ENCODE data around the gene GATAD1. TPM values are rescaled to one million over a fixed set of nuclear protein-coding genes. Genes with fewer than 3 reads are reported as not detected.
A peak's percentile ranks its signal among the peaks of the same experiment; 100 is the strongest.
"Not testable (repeated sequence)": the region's sequence is repeated elsewhere in the genome, so short reads cannot be mapped to it uniquely, and the experiment has no call there.

Gene GATAD1
- total and polyA plus RNA-seq, 5 donors from 2014 or later: 5.9 to 17.8 (median 7.2) TPM

DNA sequence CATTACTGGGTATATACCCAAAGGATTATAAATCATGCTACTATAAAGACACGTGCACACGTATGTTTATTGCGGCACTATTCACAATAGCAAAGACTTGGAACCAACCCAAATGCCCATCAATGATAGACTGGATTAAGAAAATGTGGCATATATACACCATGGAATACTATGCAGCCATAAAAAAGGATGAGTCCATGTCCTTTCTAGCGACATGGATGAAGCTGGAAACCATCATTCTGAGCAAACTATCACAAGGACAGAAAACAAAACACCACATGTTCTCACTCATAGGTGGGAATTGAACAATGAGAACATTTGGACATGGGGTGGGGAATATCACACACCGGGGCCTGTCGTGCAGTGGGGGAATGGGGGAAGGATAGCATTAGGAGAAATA, 37.1 kb upstream of the GATAD1 start:
- H3K36me3 Mint-ChIP-seq; DNase-seq; ATAC-seq (ENCODE audit: low read depth in 2 of 2); H3K36me3 ChIP-seq (ENCODE audit: control insufficient read depth, insufficient read depth, low read length); H3K27ac ChIP-seq (ENCODE audit: insufficient read depth, low read length, poor library complexity, severe bottlenecking); H3K4me3 ChIP-seq (ENCODE audit: low read depth, low read length); H3K9me3 Mint-ChIP-seq; H3K4me1 Mint-ChIP-seq; H3K27ac Mint-ChIP-seq; H3K4me1 ChIP-seq (ENCODE audit: control insufficient read depth, insufficient read depth, low read length, poor library complexity, severe bottlenecking); H3K4me3 Mint-ChIP-seq; H3K27me3 ChIP-seq (ENCODE audit: control insufficient read depth, insufficient read depth, low read length); H3K9me3 ChIP-seq (ENCODE audit: control insufficient read depth in 2 of 2, low read length in 2 of 2): not testable (repeated sequence)
- peaks cover 22% of the 10 kb centered on the region for H3K27me3 Mint-ChIP-seq

GRCh38 chr7:92412745-92413144, 34.5 kb upstream of the GATAD1 start:
- DNase-seq (no peak), ATAC-seq (ENCODE audit: low read depth in 2 of 2) (no peak)
- Histone ChIP-seq H3K9me3 (ENCODE audit: control insufficient read depth in 2 of 2, low read length in 2 of 2) (peaks cover 0 to 2% of the 10 kb centered on the region in 2 experiments), H3K4me1 (ENCODE audit: control insufficient read depth, insufficient read depth, low read length, poor library complexity, severe bottlenecking) (no peaks in the 10 kb centered on the region), H3K36me3 (ENCODE audit: control insufficient read depth, insufficient read depth, low read length) (no peaks in the 10 kb centered on the region), H3K4me3 (ENCODE audit: low read depth, low read length) (no peak overlapping the region), H3K27me3 (ENCODE audit: control insufficient read depth, insufficient read depth, low read length) (peaks cover 2% of the 10 kb centered on the region), H3K27ac (ENCODE audit: insufficient read depth, low read length, poor library complexity, severe bottlenecking) (no peak overlapping the region)
- Mint-ChIP-seq H3K4me3 (no peak overlapping the region), H3K27ac (peak overlapping the region in 1 of 3 donors; percentile 22), H3K9me3 (peaks cover 0 to 4% (median 0%) of the 10 kb centered on the region in 7 donors), H3K27me3 (peaks cover 24% of the 10 kb centered on the region), H3K4me1 (no peaks in the 10 kb centered on the region), H3K36me3 (no peaks in the 10 kb centered on the region)

DNA sequence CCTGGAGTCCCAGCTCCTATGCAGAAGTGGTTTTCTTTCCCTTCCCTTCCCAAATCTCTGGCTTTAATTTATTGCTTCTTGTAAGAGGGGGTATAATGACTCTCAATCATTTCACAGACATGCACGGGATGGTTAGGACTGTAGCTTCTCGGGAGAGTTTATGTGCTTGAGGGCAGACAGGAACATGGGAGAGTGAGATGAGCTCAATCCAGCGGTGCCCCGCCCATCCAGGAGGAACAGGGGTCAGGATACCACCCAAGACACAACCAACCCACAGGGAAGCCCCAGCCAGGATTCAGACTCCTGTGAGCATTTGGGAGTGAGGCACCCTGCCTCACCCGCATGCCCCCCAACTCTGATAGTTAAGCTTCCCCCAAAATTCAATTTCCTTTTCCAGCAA, 33.7 kb upstream of the GATAD1 start:
- DNase-seq (no peak), ATAC-seq (ENCODE audit: low read depth in 2 of 2) (no peak)
- Histone ChIP-seq H3K4me1 (ENCODE audit: control insufficient read depth, insufficient read depth, low read length, poor library complexity, severe bottlenecking) (no peaks in the 10 kb centered on the region), H3K36me3 (ENCODE audit: control insufficient read depth, insufficient read depth, low read length) (no peaks in the 10 kb centered on the region), H3K27ac (ENCODE audit: insufficient read depth, low read length, poor library complexity, severe bottlenecking) (no peak overlapping the region), H3K9me3 (ENCODE audit: control insufficient read depth in 2 of 2, low read length in 2 of 2) (peaks cover 0 to 2% of the 10 kb centered on the region in 2 experiments), H3K27me3 (ENCODE audit: control insufficient read depth, insufficient read depth, low read length) (peaks cover 2% of the 10 kb centered on the region), H3K4me3 (ENCODE audit: low read depth, low read length) (no peak overlapping the region)
- no peaks in the 10 kb centered on the region for H3K36me3 Mint-ChIP-seq
- H3K27me3 Mint-ChIP-seq: peaks cover 24% of the 10 kb centered on the region
- no peak overlapping the region for H3K4me3 Mint-ChIP-seq
- H3K27ac Mint-ChIP-seq: no peak overlapping the region
- no peaks in the 10 kb centered on the region for H3K4me1 Mint-ChIP-seq
- H3K9me3 Mint-ChIP-seq: peaks cover 0 to 4% (median 0%) of the 10 kb centered on the region in 7 donors

- Mint-ChIP-seq H3K27me3 (peaks cover 24% of the 10 kb centered on the region), H3K4me1 (no peaks in the 10 kb centered on the region), H3K9me3 (peaks cover 0 to 1% (median 0%) of the 10 kb centered on the region in 7 donors), H3K36me3 (no peaks in the 10 kb centered on the region), H3K27ac (no peak overlapping the region), H3K4me3 (no peak overlapping the region)
- H3K36me3 ChIP-seq (ENCODE audit: control insufficient read depth, insufficient read depth, low read length): no peaks in the 10 kb centered on the region
- H3K9me3 ChIP-seq (ENCODE audit: control insufficient read depth in 2 of 2, low read length in 2 of 2): no peaks in the 10 kb centered on the region
- H3K27ac ChIP-seq (ENCODE audit: insufficient read depth, low read length, poor library complexity, severe bottlenecking): no peak overlapping the region
- no peak for DNase-seq
- peaks cover 2% of the 10 kb centered on the region for H3K27me3 ChIP-seq (ENCODE audit: control insufficient read depth, insufficient read depth, low read length)
- no peak overlapping the region for H3K4me3 ChIP-seq (ENCODE audit: low read depth, low read length)
- no peak for ATAC-seq (ENCODE audit: low read depth in 2 of 2)
- no peaks in the 10 kb centered on the region for H3K4me1 ChIP-seq (ENCODE audit: control insufficient read depth, insufficient read depth, low read length, poor library complexity, severe bottlenecking)
These were observed 32.1 kb upstream of the GATAD1 start for GRCh38 chr7:92415225-92415624.

- Mint-ChIP-seq H3K9me3 (no peaks in the 10 kb centered on the region), H3K4me3 (no peak overlapping the region), H3K36me3 (no peaks in the 10 kb centered on the region), H3K27me3 (peaks cover 27% of the 10 kb centered on the region), H3K27ac (no peak overlapping the region), H3K4me1 (no peaks in the 10 kb centered on the region)
- H3K4me1 ChIP-seq (ENCODE audit: control insufficient read depth, insufficient read depth, low read length, poor library complexity, severe bottlenecking): no peaks in the 10 kb centered on the region
- H3K4me3 ChIP-seq (ENCODE audit: low read depth, low read length): no peak overlapping the region
- H3K27ac ChIP-seq (ENCODE audit: insufficient read depth, low read length, poor library complexity, severe bottlenecking): no peak overlapping the region
- no peaks in the 10 kb centered on the region for H3K9me3 ChIP-seq (ENCODE audit: control insufficient read depth in 2 of 2, low read length in 2 of 2)
- DNase-seq (no peak), ATAC-seq (ENCODE audit: low read depth in 2 of 2) (no peak)
- H3K27me3 ChIP-seq (ENCODE audit: control insufficient read depth, insufficient read depth, low read length): no peaks in the 10 kb centered on the region
- no peaks in the 10 kb centered on the region for H3K36me3 ChIP-seq (ENCODE audit: control insufficient read depth, insufficient read depth, low read length)
These were observed 29.4 kb upstream of the GATAD1 start for GRCh38 chr7:92417913-92418312.

DNA sequence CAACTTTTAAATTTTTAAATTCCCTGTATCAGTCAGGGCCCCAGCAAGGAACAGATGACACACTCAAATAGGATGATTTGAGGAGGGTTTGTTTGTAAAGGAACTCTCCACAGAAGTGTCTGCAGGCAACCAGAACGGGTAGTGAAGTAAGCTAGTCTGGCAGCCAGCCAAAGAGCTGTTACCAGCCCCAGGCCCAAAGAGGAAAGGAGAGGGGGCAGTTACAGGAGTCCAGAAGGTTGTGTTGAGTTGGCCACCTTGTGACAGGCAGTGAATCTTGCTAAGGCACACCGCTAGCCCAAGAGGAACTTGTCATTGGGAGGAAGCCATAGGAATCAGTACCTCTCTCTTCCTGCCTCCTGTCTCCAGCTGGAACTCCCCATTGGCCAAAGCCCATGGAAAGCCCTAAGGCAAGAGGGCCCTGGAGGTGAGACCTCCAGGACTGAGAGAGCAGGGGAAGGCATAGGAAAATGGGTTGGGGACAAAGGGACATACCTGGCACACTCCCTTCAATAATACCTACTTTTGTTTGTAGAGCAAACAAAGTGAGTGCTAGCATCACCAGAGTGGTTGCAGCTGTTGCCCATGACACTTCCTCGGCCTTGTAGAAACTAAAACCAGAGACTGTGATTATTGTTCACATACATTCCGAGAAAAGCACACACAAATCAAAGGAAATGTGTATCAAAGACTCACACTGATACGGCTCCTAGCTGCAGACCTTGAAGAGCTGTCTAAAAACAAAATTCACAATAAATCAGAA, 25.4 kb upstream of the GATAD1 start:
- Histone ChIP-seq H3K27ac (ENCODE audit: insufficient read depth, low read length, poor library complexity, severe bottlenecking) (no peak overlapping the region), H3K4me1 (ENCODE audit: control insufficient read depth, insufficient read depth, low read length, poor library complexity, severe bottlenecking) (peaks cover 9% of the 10 kb centered on the region), H3K36me3 (ENCODE audit: control insufficient read depth, insufficient read depth, low read length) (no peaks in the 10 kb centered on the region), H3K9me3 (ENCODE audit: control insufficient read depth in 2 of 2, low read length in 2 of 2) (no peaks in the 10 kb centered on the region), H3K27me3 (ENCODE audit: control insufficient read depth, insufficient read depth, low read length) (peaks cover 3% of the 10 kb centered on the region), H3K4me3 (ENCODE audit: low read depth, low read length) (no peak overlapping the region)
- H3K4me1 Mint-ChIP-seq: peaks cover 5 to 12% (median 9%) of the 10 kb centered on the region in 4 donors
- ATAC-seq (ENCODE audit: low read depth in 2 of 2): no peak
- no peak for DNase-seq
- H3K27me3 Mint-ChIP-seq: peaks cover 24% of the 10 kb centered on the region
- H3K9me3 Mint-ChIP-seq: no peaks in the 10 kb centered on the region
- H3K36me3 Mint-ChIP-seq: no peaks in the 10 kb centered on the region
- H3K4me3 Mint-ChIP-seq: no peak overlapping the region
- H3K27ac Mint-ChIP-seq: no peak overlapping the region

GRCh38 chr7:92422926-92423325, 24.4 kb upstream of the GATAD1 start:
- Mint-ChIP-seq H3K4me3 (no peak overlapping the region), H3K27ac (no peak overlapping the region), H3K36me3 (no peaks in the 10 kb centered on the region), H3K9me3 (no peaks in the 10 kb centered on the region), H3K4me1 (peaks cover 5 to 12% (median 9%) of the 10 kb centered on the region in 4 donors), H3K27me3 (peaks cover 24% of the 10 kb centered on the region)
- no peaks in the 10 kb centered on the region for H3K36me3 ChIP-seq (ENCODE audit: control insufficient read depth, insufficient read depth, low read length)
- H3K4me3 ChIP-seq (ENCODE audit: low read depth, low read length): no peak overlapping the region
- H3K9me3 ChIP-seq (ENCODE audit: control insufficient read depth in 2 of 2, low read length in 2 of 2): no peaks in the 10 kb centered on the region
- DNase-seq: no peak
- H3K27ac ChIP-seq (ENCODE audit: insufficient read depth, low read length, poor library complexity, severe bottlenecking): no peak overlapping the region
- no peak for ATAC-seq (ENCODE audit: low read depth in 2 of 2)
- peaks cover 3% of the 10 kb centered on the region for H3K27me3 ChIP-seq (ENCODE audit: control insufficient read depth, insufficient read depth, low read length)
- peaks cover 9% of the 10 kb centered on the region for H3K4me1 ChIP-seq (ENCODE audit: control insufficient read depth, insufficient read depth, low read length, poor library complexity, severe bottlenecking)

- H3K27me3 Mint-ChIP-seq: peaks cover 24% of the 10 kb centered on the region
These were observed 23.6 kb upstream of the GATAD1 start for GRCh38 chr7:92423710-92424131.

More at GRCh38 chr7:92423710-92424131, 23.6 kb upstream of the GATAD1 start:
- ATAC-seq (ENCODE audit: low read depth in 2 of 2) (no peak), DNase-seq (no peak)
- H3K9me3 Mint-ChIP-seq: no peaks in the 10 kb centered on the region
- peaks cover 5 to 12% (median 9%) of the 10 kb centered on the region in 4 donors for H3K4me1 Mint-ChIP-seq
- Histone ChIP-seq H3K27me3 (ENCODE audit: control insufficient read depth, insufficient read depth, low read length) (peaks cover 3% of the 10 kb centered on the region), H3K27ac (ENCODE audit: insufficient read depth, low read length, poor library complexity, severe bottlenecking) (no peak overlapping the region), H3K4me1 (ENCODE audit: control insufficient read depth, insufficient read depth, low read length, poor library complexity, severe bottlenecking) (peaks cover 9% of the 10 kb centered on the region), H3K4me3 (ENCODE audit: low read depth, low read length) (no peak overlapping the region), H3K36me3 (ENCODE audit: control insufficient read depth, insufficient read depth, low read length) (no peaks in the 10 kb centered on the region), H3K9me3 (ENCODE audit: control insufficient read depth in 2 of 2, low read length in 2 of 2) (no peaks in the 10 kb centered on the region)
- peak overlapping the region in 1 of 3 donors; percentile 58 for H3K27ac Mint-ChIP-seq
- H3K36me3 Mint-ChIP-seq: no peaks in the 10 kb centered on the region
- H3K4me3 Mint-ChIP-seq: peak overlapping the region in 2 of 4 donors; percentile 1 to 72

All from CD4-positive, CD25-positive, alpha-beta regulatory T cell (primary cell).